Neural progenitor cell (in vitro differentiated cells): ENCODE data around the gene ST3GAL2. TPM values are rescaled to one million over a fixed set of nuclear protein-coding genes. Genes with fewer than 3 reads are reported as not detected.

Source experiments
- DNase-seq: peaks from one replicate; pipeline ENCODE4 v3.0.0-alpha.2; 2016; ENCODE audit warnings: low spot score
- H2AFZ ChIP-seq: fragments of 200-600 bp; sonication (generic); replicated peaks from 2 replicates; pipeline ENCODE4 v1.6.1; 2016; ENCODE audit warnings: antibody characterized with exemption
- H3F3A ChIP-seq: fragments of 200-600 bp; sonication (generic); 2 replicates; pipeline ENCODE4 v1.6.1; 2016; ENCODE audit warnings: antibody characterized with exemption, low read depth
- H3K27ac ChIP-seq: fragments of 200-600 bp; sonication (generic); 2 replicates; pipeline ENCODE4 v1.5.1; 2016; ENCODE audit warnings: mild to moderate bottlenecking
- H3K27me3 ChIP-seq: fragments of 200-600 bp; sonication (generic); 2 replicates; pipeline ENCODE4 v1.6.1; 2016; ENCODE audit warnings: mild to moderate bottlenecking, moderate library complexity
- H3K36me3 ChIP-seq: fragments of 200-600 bp; sonication (generic); 2 replicates; pipeline ENCODE4 v1.5.1; 2016
- H3K4me1 ChIP-seq: fragments of 200-600 bp; sonication (generic); 2 replicates; pipeline ENCODE4 v1.6.1; 2016; ENCODE audit warnings: mixed run types
- H3K4me2 ChIP-seq: fragments of 200-600 bp; sonication (generic); 2 replicates; pipeline ENCODE4 v1.6.1; 2016
- H3K4me3 ChIP-seq: fragments of 200-600 bp; sonication (generic); 2 replicates; pipeline ENCODE4 v1.5.1; 2016
- H3K79me2 ChIP-seq: fragments of 200-600 bp; sonication (generic); 2 replicates; pipeline ENCODE4 v1.6.1; 2016; ENCODE audit warnings: low read depth
- H3K9ac ChIP-seq: fragments of 200-600 bp; sonication (generic); 2 replicates; pipeline ENCODE4 v1.6.1; 2016
- H3K9me3 ChIP-seq: fragments of 200-600 bp; sonication (generic); 2 replicates; pipeline ENCODE4 v1.5.1; 2016; ENCODE audit warnings: low read depth
- H4K20me1 ChIP-seq: fragments of 200-600 bp; sonication (generic); 2 replicates; pipeline ENCODE4 v1.6.1; 2016; ENCODE audit warnings: low read depth
- H3K27ac Mint-ChIP-seq: 3 replicates; pipeline ENCODE4 v1.8.0; 2021; ENCODE audit warnings: mixed read lengths
- H3K27me3 Mint-ChIP-seq: 2 replicates; pipeline ENCODE4 v1.8.0; 2022; ENCODE audit warnings: low read depth, mild to moderate bottlenecking, inconsistent platforms, moderate library complexity, mixed read lengths; ENCODE audit not compliant: insufficient read depth
- H3K36me3 Mint-ChIP-seq: 3 replicates; pipeline ENCODE4 v1.8.0; 2021; ENCODE audit warnings: mixed read lengths
- H3K4me1 Mint-ChIP-seq: 3 replicates; pipeline ENCODE4 v1.8.0; 2021; ENCODE audit warnings: mixed read lengths
- H3K4me3 Mint-ChIP-seq: 3 replicates; pipeline ENCODE4 v1.8.0; 2021; ENCODE audit warnings: mild to moderate bottlenecking, moderate library complexity, mixed read lengths
- H3K9me3 Mint-ChIP-seq: 3 replicates; pipeline ENCODE4 v1.8.0; 2020; ENCODE audit warnings: mixed read lengths
- EZH2 ChIP-seq: fragments of 200-600 bp; sonication (generic); IDR thresholded peaks from 2 replicates; pipeline ENCODE4 v1.6.1; 2017; ENCODE audit warnings: antibody characterized with exemption, mild to moderate bottlenecking, moderate library complexity
- EZH2phosphoT487 ChIP-seq: fragments of 200-600 bp; sonication (generic); IDR thresholded peaks from 2 replicates; pipeline ENCODE4 v1.6.1; 2017; ENCODE audit warnings: antibody characterized with exemption
- total RNA-seq: library from RNA; depleted of rRNA; stranded (reverse); fragments of >200 nt; gene quantifications from 2 replicates; pipeline ENCODE4 v1.2.3, GENCODE V29; 2015; ENCODE audit warnings: low replicate concordance
- TF ChIP-seq, protein P1 (sequence below): fragments of 200-600 bp; sonication (generic); IDR thresholded peaks from 2 replicates; pipeline ENCODE4 v1.5.1; 2017; ENCODE audit warnings: antibody characterized with exemption, mild to moderate bottlenecking

The ST3GAL2 gene
- total RNA-seq, 1 donor from 2014 or later, result 11.6 TPM

DNA sequence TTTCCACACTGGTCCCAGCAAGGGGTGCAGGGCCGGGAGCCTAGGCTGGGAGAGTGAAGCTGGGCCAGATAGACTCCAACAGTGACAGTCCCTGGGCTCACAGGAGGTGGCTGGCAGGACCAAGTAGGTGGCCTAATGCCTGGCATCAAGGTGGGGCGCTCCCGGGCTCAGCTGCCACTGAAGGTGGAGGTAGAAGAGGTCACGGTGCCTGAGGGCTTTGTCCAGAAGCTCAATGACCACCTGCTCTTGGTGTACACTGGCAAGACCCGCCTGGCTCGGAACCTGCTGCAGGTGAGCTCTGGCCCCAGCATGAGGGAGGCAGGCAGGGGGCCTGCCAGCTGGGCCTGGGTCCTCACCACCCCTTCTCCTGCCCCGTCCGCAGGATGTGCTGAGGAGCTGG lies 39.3 kb upstream of the ST3GAL2 start:
- H2AFZ ChIP-seq, result no peak overlapping the region
- DNase-seq, result no peak
- H3K9me3 Mint-ChIP-seq, result no peaks in the 10 kb centered on the region
- H3K4me3 ChIP-seq, result no peak overlapping the region
- no peaks in the 10 kb centered on the region for H3K27me3 Mint-ChIP-seq
- H3K27ac ChIP-seq, result no peak overlapping the region
- H3K4me1 Mint-ChIP-seq, result no peaks in the 10 kb centered on the region
- no peak overlapping the region for H3K27ac Mint-ChIP-seq
- H3K9me3 ChIP-seq, result no peaks in the 10 kb centered on the region
- no peaks in the 10 kb centered on the region for H3K27me3 ChIP-seq
- no peaks in the 10 kb centered on the region for H3K36me3 ChIP-seq
- no peaks in the 10 kb centered on the region for H3F3A ChIP-seq
- TF ChIP-seq EZH2 (no peak), EZH2phosphoT487 (no peak)
- TF ChIP-seq, protein P1, sequence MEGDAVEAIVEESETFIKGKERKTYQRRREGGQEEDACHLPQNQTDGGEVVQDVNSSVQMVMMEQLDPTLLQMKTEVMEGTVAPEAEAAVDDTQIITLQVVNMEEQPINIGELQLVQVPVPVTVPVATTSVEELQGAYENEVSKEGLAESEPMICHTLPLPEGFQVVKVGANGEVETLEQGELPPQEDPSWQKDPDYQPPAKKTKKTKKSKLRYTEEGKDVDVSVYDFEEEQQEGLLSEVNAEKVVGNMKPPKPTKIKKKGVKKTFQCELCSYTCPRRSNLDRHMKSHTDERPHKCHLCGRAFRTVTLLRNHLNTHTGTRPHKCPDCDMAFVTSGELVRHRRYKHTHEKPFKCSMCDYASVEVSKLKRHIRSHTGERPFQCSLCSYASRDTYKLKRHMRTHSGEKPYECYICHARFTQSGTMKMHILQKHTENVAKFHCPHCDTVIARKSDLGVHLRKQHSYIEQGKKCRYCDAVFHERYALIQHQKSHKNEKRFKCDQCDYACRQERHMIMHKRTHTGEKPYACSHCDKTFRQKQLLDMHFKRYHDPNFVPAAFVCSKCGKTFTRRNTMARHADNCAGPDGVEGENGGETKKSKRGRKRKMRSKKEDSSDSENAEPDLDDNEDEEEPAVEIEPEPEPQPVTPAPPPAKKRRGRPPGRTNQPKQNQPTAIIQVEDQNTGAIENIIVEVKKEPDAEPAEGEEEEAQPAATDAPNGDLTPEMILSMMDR, result no peak
- peaks cover 6% of the 10 kb centered on the region for H3K36me3 Mint-ChIP-seq
- no peaks in the 10 kb centered on the region for H3K79me2 ChIP-seq
- no peaks in the 10 kb centered on the region for H3K4me1 ChIP-seq
- H3K9ac ChIP-seq, result no peak overlapping the region
- no peak overlapping the region for H3K4me3 Mint-ChIP-seq
- H3K4me2 ChIP-seq, result no peak overlapping the region
- H4K20me1 ChIP-seq, result no peaks in the 10 kb centered on the region

DNA sequence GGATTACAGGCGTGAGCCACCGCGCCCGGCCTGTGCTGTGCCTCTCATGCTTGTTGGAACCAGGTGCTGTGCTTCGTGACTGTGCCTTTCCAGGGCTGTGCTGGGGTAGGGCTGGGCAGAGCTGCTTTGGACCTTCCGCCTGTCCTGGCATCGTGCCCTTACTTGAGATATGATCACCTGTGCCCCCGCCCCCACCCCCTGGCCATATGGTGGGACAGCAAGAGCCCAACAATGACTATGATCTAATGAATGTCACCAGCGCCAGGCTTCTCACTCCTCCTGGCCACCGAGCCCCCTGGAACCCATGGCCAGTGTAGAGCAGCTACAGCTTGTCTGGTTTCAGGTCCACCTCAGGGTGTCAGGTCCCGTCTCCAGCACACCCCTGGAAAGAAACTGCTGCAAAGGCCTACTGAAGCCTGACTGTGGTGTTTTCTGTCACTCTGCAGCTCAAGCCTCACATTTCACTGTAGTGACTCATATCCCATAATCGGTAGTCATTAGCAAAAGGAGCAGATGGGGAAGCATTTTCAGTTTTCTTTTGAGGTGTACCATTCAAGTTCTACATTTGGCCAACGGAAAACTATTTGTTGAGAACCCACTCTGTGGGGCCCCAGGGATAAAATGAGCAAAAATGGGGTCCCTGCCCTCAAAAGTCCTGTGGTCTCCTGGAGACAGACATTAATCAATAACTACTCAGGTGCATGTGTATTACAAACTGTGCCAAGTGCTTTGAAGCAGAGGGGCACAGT lies 37.5 kb upstream of the ST3GAL2 start:
- H3K79me2 ChIP-seq, result no peaks in the 10 kb centered on the region
- no peaks in the 10 kb centered on the region for H4K20me1 ChIP-seq
- no peaks in the 10 kb centered on the region for H3K9me3 Mint-ChIP-seq
- no peaks in the 10 kb centered on the region for H3K4me1 ChIP-seq
- H3K27ac ChIP-seq, result no peak overlapping the region
- TF ChIP-seq, protein P1, result no peak
- TF ChIP-seq EZH2 (no peak), EZH2phosphoT487 (no peak)
- peaks cover 3% of the 10 kb centered on the region for H3K36me3 Mint-ChIP-seq
- H3K4me2 ChIP-seq, result no peak overlapping the region
- no peaks in the 10 kb centered on the region for H3F3A ChIP-seq
- H3K4me1 Mint-ChIP-seq, result no peaks in the 10 kb centered on the region
- H3K9me3 ChIP-seq, result no peaks in the 10 kb centered on the region
- H3K4me3 Mint-ChIP-seq, result no peak overlapping the region
- no peaks in the 10 kb centered on the region for H3K27me3 ChIP-seq
- no peak overlapping the region for H3K4me3 ChIP-seq
- no peak overlapping the region for H3K27ac Mint-ChIP-seq
- H2AFZ ChIP-seq, result no peak overlapping the region
- H3K9ac ChIP-seq, result no peak overlapping the region
- no peaks in the 10 kb centered on the region for H3K36me3 ChIP-seq
- H3K27me3 Mint-ChIP-seq, result no peaks in the 10 kb centered on the region
- DNase-seq, result no peak

DNA sequence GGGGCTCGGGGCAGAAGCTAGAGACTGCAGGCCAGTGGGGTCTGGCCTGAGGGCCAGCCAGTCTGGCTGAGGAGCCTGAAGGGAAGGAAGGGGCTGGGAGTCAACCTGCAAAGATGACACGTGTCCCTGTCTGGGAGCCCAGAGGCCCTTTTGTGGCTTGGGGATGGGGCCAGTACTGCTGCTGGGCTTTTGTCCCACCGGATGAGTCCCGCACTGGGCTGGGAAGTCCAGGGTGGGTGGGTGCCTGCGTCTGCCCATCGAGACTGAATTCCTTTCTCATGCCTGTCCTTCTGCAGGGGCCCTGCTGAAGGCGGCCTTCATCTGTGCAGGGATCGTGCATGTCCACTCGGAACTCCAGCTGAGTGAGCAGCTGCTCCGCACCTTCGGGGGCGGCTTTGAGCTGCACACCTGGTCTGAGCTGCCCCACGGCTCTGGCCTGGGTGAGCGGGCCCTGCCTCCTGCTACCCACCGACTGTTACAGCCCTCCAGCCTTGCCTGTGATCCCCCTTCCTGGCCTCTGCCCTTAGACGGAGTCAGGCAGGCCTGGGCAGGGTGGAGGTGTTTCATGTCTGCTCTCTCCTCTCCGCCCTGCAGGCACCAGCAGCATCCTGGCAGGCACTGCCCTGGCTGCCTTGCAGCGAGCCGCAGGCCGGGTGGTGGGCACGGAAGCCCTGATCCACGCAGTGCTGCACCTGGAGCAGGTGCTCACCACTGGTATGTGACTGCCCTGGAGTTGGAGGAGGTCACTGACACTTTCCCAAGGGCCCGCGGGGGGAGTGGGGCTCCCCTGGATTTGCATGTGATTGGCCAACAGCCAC lies 36.4 kb upstream of the ST3GAL2 start:
- Histone ChIP-seq H3F3A (no peaks in the 10 kb centered on the region), H3K36me3 (no peaks in the 10 kb centered on the region), H3K9me3 (no peaks in the 10 kb centered on the region), H2AFZ (no peak overlapping the region), H3K4me2 (no peak overlapping the region), H3K4me1 (no peaks in the 10 kb centered on the region), H4K20me1 (no peaks in the 10 kb centered on the region), H3K27me3 (no peaks in the 10 kb centered on the region), H3K4me3 (no peak overlapping the region), H3K79me2 (no peaks in the 10 kb centered on the region), H3K9ac (no peak overlapping the region), H3K27ac (no peak overlapping the region)
- peaks cover 3% of the 10 kb centered on the region for H3K36me3 Mint-ChIP-seq
- H3K27ac Mint-ChIP-seq, result no peak overlapping the region
- H3K4me3 Mint-ChIP-seq, result no peak overlapping the region
- no peaks in the 10 kb centered on the region for H3K9me3 Mint-ChIP-seq
- H3K4me1 Mint-ChIP-seq, result peaks cover 3% of the 10 kb centered on the region
- TF ChIP-seq, protein P1, result no peak
- no peak for TF ChIP-seq EZH2phosphoT487
- TF ChIP-seq EZH2, result no peak
- no peak for DNase-seq
- no peaks in the 10 kb centered on the region for H3K27me3 Mint-ChIP-seq
